ENCODE results near the gene NR3C2.
A peak's percentile ranks its signal among the peaks of the same experiment; 100 is the strongest.
"Not testable (repeated sequence)": the region's sequence is repeated elsewhere in the genome, so short reads cannot be mapped to it uniquely, and the experiment has no call there.

The NR3C2 gene

GRCh38 chr4:148162991-148163390, 279.2 kb downstream of the NR3C2 start:
- DNase-seq = no peak

- no peak for DNase-seq
These were observed 279.7 kb downstream of the NR3C2 start for GRCh38 chr4:148162519-148162918.

GRCh38 chr4:148161601-148162000, 280.6 kb downstream of the NR3C2 start:
- DNase-seq = no peak

GRCh38 chr4:148159793-148160192, 282.4 kb downstream of the NR3C2 start:
- no peak for DNase-seq

- no peak for DNase-seq
These were observed 287.4 kb downstream of the NR3C2 start for GRCh38 chr4:148154769-148155168.

GRCh38 chr4:148152868-148153625, 289.2 kb downstream of the NR3C2 start:
- no peak for DNase-seq

GRCh38 chr4:148151806-148152205, 290.4 kb downstream of the NR3C2 start:
- no peak for DNase-seq

- DNase-seq = no peak
These were observed 296.7 kb downstream of the NR3C2 start for GRCh38 chr4:148145475-148145874.

- no peak for DNase-seq
These were observed 299.0 kb downstream of the NR3C2 start for GRCh38 chr4:148143174-148143573.

- DNase-seq = no peak
These were observed 300.7 kb downstream of the NR3C2 start for GRCh38 chr4:148141501-148141900.

GRCh38 chr4:148126825-148127224, 315.4 kb downstream of the NR3C2 start:
- DNase-seq = no peak

- no peak for DNase-seq
These were observed 317.7 kb downstream of the NR3C2 start for GRCh38 chr4:148124512-148124911.

- not testable (repeated sequence) for DNase-seq
These were observed 319.1 kb downstream of the NR3C2 start for GRCh38 chr4:148123161-148123560.

GRCh38 chr4:148120216-148120615, 322.0 kb downstream of the NR3C2 start:
- no peak for DNase-seq

- DNase-seq = no peak
These were observed 323.6 kb downstream of the NR3C2 start for GRCh38 chr4:148118633-148119032.

GRCh38 chr4:148118179-148118578, 324.0 kb downstream of the NR3C2 start:
- no peak for DNase-seq

- no peak for DNase-seq
These were observed 325.2 kb downstream of the NR3C2 start for GRCh38 chr4:148116969-148117368.

GRCh38 chr4:148116264-148116663, 325.9 kb downstream of the NR3C2 start:
- peak in 1 of 14 donors; percentile 3 for DNase-seq

- DNase-seq = no peak
These were observed 327.8 kb downstream of the NR3C2 start for GRCh38 chr4:148114436-148114835.

- no peak for DNase-seq
These were observed 329.8 kb downstream of the NR3C2 start for GRCh38 chr4:148112231-148112982.

- no peak for DNase-seq
These were observed 332.0 kb downstream of the NR3C2 start for GRCh38 chr4:148110169-148110568.

- no peak for DNase-seq
These were observed 333.0 kb downstream of the NR3C2 start for GRCh38 chr4:148109216-148109615.

- DNase-seq = no peak
These were observed 333.4 kb downstream of the NR3C2 start for GRCh38 chr4:148108766-148109165.
